ENCODE data around the gene STEAP1. TPM values are rescaled to one million over a fixed set of nuclear protein-coding genes. Genes with fewer than 3 reads are reported as not detected.
A peak's percentile ranks its signal among the peaks of the same experiment; 100 is the strongest.

STEAP1 gene
- total RNA-seq, 2 donors from 2014 or later: not detected

DNA sequence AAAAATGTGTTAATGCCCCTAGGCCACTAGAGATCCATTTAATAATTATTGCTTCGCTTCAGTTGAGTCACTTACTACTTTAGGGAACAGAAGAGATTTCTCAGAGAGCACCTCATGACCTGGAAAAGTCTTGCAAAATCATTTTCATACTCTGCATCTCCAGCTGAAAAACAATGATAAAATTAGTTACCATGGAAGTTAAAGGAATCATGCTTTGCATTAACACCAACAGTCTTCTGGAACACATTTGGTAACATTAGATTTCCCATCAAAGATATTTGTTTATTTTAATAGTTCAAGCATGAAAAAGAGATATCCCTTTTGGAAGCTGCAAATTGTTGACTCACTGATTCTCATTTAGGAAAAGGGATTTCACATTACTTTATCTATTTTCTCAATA, 55.5 kb downstream of the STEAP1 start:
- peaks cover 10% of the 10 kb centered on the region for H3K27me3 Mint-ChIP-seq
- H3K4me3 Mint-ChIP-seq: no peak overlapping the region

DNA sequence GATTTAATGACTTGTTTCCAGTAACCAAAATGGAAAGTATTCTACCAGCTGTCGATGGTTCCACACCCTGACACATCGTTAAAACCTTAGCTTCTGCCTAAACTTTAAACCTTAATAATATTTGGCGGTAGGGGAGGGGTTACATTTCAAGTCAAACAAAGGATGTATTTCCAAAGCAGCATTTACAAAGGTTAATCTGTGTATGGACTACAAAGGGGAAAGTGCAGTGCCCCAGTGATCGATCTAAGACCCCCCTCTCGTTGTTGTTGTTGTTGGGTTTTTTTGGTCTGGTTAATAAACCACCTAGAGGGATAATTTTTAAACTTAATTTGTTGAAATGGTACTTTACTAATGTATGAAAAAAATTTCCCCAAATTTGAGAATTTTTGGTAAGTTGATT, 56.2 kb downstream of the STEAP1 start:
- Mint-ChIP-seq H3K27ac (no peak overlapping the region), H3K4me1 (peaks cover 3% of the 10 kb centered on the region), H3K36me3 (ENCODE audit: low read depth) (no peaks in the 10 kb centered on the region), H3K4me3 (no peak overlapping the region), H3K27me3 (peaks cover 10% of the 10 kb centered on the region)
- no peaks in the 10 kb centered on the region for H3K9me3 ChIP-seq (ENCODE audit: control insufficient read depth, low read length, poor library complexity, severe bottlenecking)
- DNase-seq: no peak
- no peak for ATAC-seq

More for the DNA sequence above, 55.5 kb downstream of the STEAP1 start:
- no peaks in the 10 kb centered on the region for H3K9me3 ChIP-seq (ENCODE audit: control insufficient read depth, low read length, poor library complexity, severe bottlenecking)
- Mint-ChIP-seq H3K4me1 (peaks cover 3% of the 10 kb centered on the region), H3K27ac (no peak overlapping the region), H3K36me3 (ENCODE audit: low read depth) (no peaks in the 10 kb centered on the region)
- DNase-seq: no peak
- no peak for ATAC-seq

DNA sequence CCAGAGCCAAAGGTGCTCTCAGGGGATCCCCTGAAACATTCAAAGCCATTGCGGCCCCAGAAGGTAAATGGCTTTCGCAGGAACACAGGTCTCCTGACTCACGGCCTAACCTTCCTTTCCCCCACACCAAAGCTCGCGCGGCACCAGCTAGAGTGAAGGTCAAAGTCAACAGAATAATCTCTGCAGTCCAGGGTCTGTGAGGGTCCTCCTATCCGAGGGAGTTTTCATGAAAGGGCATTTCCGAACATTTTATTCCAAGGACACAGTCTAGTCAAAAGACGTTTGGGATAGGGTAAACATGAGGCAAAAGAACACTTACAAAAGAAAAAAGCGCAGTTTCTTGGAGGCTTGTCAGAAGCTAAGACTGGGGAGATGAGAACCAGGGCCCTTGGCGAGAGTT, 56.7 kb downstream of the STEAP1 start:
- H3K27ac Mint-ChIP-seq: no peak overlapping the region
- DNase-seq (no peak), ATAC-seq (no peak)
- peaks cover 3% of the 10 kb centered on the region for H3K4me1 Mint-ChIP-seq
- peaks cover 11% of the 10 kb centered on the region for H3K27me3 Mint-ChIP-seq
- H3K4me3 Mint-ChIP-seq: peak overlapping the region; percentile 9
- H3K36me3 Mint-ChIP-seq (ENCODE audit: low read depth): no peaks in the 10 kb centered on the region
- no peaks in the 10 kb centered on the region for H3K9me3 ChIP-seq (ENCODE audit: control insufficient read depth, low read length, poor library complexity, severe bottlenecking)

DNA sequence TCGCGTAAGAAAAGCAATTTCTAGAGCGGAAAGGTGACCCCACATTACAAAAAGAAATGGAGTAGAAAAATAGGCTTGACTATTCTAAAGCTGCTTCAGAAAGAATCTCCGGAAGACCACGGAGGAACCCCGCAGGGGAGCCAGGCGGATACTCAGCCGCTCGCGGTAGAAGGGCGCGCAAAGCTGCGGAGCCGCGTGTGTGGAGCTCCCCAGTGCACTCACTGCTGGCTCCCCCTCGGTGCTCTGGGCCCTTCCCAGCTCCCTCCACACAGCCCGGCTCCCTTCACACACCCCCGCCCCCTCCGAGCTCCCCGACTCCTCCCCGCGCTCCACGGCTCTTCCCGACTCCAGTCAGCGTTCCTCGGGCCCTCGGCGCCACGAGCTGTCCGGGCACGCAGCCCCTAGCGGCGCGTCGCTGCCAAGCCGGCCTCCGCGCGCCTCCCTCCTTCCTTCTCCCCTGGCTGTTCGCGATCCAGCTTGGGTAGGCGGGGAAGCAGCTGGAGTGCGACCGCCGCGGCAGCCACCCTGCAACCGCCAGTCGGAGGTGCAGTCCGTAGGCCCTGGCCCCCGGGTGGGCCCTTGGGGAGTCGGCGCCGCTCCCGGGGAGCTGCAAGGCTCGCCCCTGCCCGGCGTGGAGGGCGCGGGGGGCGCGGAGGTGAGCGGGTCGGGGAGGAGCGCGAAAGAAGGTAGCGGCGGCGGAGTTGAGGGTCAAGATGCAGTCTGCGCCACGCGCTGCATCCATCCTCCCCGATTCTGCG, 57.3 kb downstream of the STEAP1 start, which contains the start of gene STEAP2:
TSS of gene STEAP2 (plus strand) at position 350 of the 758 bp plus-strand sequence. CDS start 13,343 bp downstream, outside the sequence.
- Mint-ChIP-seq H3K4me3 (peak within 1 kb of the TSS; percentile 55), H3K4me1 (peaks cover 3% of the 10 kb centered on the region), H3K27me3 (peaks cover 15% of the 10 kb centered on the region), H3K27ac (no peak within 1 kb of the TSS), H3K36me3 (ENCODE audit: low read depth) (no peaks in the 10 kb centered on the region)
- peak in 1 of 3 donors; percentile 3 for DNase-seq
- H3K9me3 ChIP-seq (ENCODE audit: control insufficient read depth, low read length, poor library complexity, severe bottlenecking): no peaks in the 10 kb centered on the region
- ATAC-seq: peak; percentile 48

DNA sequence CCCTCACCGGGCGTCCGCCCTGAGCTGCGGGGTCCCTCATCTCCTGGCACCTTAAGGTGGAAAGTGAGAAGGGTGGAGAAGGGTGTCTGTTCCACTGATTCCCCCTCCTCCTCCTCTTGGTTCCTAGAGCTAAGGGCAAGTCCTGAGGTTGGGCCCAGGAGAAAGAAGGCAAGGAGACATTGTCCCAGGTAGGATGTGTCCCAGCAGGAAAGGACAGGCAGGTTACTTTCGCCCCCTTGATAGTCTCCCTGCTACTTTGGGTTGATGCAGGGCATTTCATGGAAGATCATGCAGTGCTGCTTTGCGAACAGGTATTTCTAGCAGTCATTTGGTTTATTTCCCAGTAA, 57.9 kb downstream of the STEAP1 start:
- Mint-ChIP-seq H3K27ac (no peak overlapping the region), H3K4me3 (no peak overlapping the region)
- no peak for DNase-seq

DNA sequence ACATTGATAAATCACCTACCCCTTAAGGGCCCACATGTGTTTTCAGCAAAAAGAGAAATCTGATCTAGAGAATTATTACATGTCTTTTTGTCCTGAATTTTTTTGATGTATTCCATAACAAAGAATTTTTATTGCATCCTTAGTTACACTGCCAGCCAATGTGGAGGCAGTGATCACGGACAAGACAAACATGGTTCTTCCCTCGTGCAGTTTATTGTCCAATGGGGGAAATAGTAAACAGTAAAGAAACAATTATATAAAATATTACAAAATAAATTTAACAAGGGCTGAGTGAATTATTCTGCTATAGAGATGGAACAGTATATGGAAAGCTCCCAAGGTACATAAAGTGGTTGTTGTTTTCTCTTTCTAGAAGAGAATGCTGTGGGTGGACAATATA, 59.3 kb downstream of the STEAP1 start:
- no peak overlapping the region for H3K27ac Mint-ChIP-seq
- H3K36me3 Mint-ChIP-seq (ENCODE audit: low read depth): no peaks in the 10 kb centered on the region
- no peak for ATAC-seq
- peaks cover 3% of the 10 kb centered on the region for H3K4me1 Mint-ChIP-seq
- no peak for DNase-seq
- H3K27me3 Mint-ChIP-seq: peaks cover 15% of the 10 kb centered on the region
- H3K4me3 Mint-ChIP-seq: no peak overlapping the region
- H3K9me3 ChIP-seq (ENCODE audit: control insufficient read depth, low read length, poor library complexity, severe bottlenecking): no peaks in the 10 kb centered on the region

More for the DNA sequence above, 57.9 kb downstream of the STEAP1 start:
- Mint-ChIP-seq H3K4me1 (peaks cover 3% of the 10 kb centered on the region), H3K36me3 (ENCODE audit: low read depth) (no peaks in the 10 kb centered on the region), H3K27me3 (peaks cover 15% of the 10 kb centered on the region)
- ATAC-seq: no peak
- H3K9me3 ChIP-seq (ENCODE audit: control insufficient read depth, low read length, poor library complexity, severe bottlenecking): no peaks in the 10 kb centered on the region

Other genes with a start within 250 kb of the STEAP1 start
- gene STEAP2, start 57.3 kb downstream of the STEAP1 start, total RNA-seq: not detected
- gene CFAP69, start 90.7 kb downstream of the STEAP1 start, total RNA-seq: 1 to 10 TPM in 1 of 2 donors, under 1 TPM in 1; 0.60 to 1.6 TPM
- not detected for gene FAM237B, start 166.8 kb downstream of the STEAP1 start, total RNA-seq
- gene GTPBP10, start 192.2 kb downstream of the STEAP1 start, total RNA-seq: 10 to 100 TPM; 15.4 to 19.9 TPM
- gene CLDN12, start 249.0 kb downstream of the STEAP1 start, total RNA-seq: 1 to 10 TPM; 1.6 to 4.1 TPM